Mucosa of descending colon (tissue), 3 donors: ENCODE measurements around the gene SHANK1. TPM values are rescaled to one million over a fixed set of nuclear protein-coding genes. Genes with fewer than 3 reads are reported as not detected.

Experiments used
- ATAC-seq: fragments of 200-7000 bp; cut with Tn5 transposase; one replicate; pipeline ENCODE4 v1.9.1; 2020; ENCODE audit warnings: mild to moderate bottlenecking, moderate library complexity
- DNase-seq, 3 donors: peaks; one replicate each; pipeline ENCODE4 v3.0.0-alpha.2; 2020
- H3K36me3 ChIP-seq: fragments of 200-600 bp; one replicate; pipeline ENCODE4 v1.8.0; 2021; ENCODE audit warnings: low read depth, mild to moderate bottlenecking
- H3K4me1 ChIP-seq: fragments of 200-600 bp; one replicate; pipeline ENCODE4 v1.8.0; 2021; ENCODE audit warnings: low read depth, mild to moderate bottlenecking
- H3K4me3 ChIP-seq: fragments of 200-600 bp; one replicate; pipeline ENCODE4 v1.8.0; 2021; ENCODE audit warnings: mild to moderate bottlenecking
- H3K9me3 ChIP-seq: fragments of 200-600 bp; one replicate; pipeline ENCODE4 v1.8.0; 2021; ENCODE audit warnings: mild to moderate bottlenecking
- intact Hi-C, 2 donors: fragments of 100-400 bp; cut with DNase I in 1 of 2; cut with micrococcal nuclease in 1 of 2; formaldehyde crosslinking; loops; one replicate each; pipeline versions ENCODE4 v1.11.0 to v1.11.1; 2022; cut with DNase I, micrococcal nuclease
- total RNA-seq, 3 donors: library from RNA; stranded (reverse); fragmentation: NEBNext Ultra II Directional in 2 of 3; extraction: Animal tissue kit (Norgen Biotek cat#: 25700) in 2 of 3; gene quantifications; one replicate each; pipeline versions ENCODE4 v1.2.1 to v1.2.4, GENCODE V29; 2021 to 2023
- TF ChIP-seq, protein P1 (sequence below): fragments of 200-600 bp; IDR thresholded peaks from one replicate; pipeline ENCODE4 v1.8.0; 2022; ENCODE audit warnings: antibody characterized with exemption, mild to moderate bottlenecking
- donor health status: DM: no; HTN: no; CAD: no; lungs with moderate emphysema.
- donor health status: DM: no; HTN: no; CAD: no.
- donor health status: DM: no; HTN: yes; CAD: no.

Gene SHANK1
- total RNA-seq, 3 donors from 2014 or later = 0.55 to 1.1 TPM; not detected in 1

DNA sequence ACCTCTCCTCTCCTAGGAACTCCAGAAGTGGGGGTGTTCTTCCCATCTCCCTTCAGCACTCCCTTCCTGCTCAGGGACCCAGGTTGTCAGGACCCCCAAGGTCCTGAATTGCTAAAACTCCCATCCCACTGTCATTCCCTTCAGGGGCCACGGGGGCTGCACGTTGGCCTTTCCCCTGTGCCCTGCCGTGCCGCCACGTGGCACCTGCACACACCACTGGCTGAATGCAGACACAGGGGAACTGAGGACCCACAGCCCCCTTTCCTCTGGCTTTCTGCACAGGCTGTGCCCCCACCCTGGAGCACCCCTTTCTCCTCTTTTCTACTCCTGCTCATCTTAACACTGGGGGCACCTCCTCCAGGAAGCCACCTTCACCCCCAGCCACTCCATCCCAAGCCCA is 9.0 kb downstream of the SHANK1 start:
- TF ChIP-seq, protein P1, sequence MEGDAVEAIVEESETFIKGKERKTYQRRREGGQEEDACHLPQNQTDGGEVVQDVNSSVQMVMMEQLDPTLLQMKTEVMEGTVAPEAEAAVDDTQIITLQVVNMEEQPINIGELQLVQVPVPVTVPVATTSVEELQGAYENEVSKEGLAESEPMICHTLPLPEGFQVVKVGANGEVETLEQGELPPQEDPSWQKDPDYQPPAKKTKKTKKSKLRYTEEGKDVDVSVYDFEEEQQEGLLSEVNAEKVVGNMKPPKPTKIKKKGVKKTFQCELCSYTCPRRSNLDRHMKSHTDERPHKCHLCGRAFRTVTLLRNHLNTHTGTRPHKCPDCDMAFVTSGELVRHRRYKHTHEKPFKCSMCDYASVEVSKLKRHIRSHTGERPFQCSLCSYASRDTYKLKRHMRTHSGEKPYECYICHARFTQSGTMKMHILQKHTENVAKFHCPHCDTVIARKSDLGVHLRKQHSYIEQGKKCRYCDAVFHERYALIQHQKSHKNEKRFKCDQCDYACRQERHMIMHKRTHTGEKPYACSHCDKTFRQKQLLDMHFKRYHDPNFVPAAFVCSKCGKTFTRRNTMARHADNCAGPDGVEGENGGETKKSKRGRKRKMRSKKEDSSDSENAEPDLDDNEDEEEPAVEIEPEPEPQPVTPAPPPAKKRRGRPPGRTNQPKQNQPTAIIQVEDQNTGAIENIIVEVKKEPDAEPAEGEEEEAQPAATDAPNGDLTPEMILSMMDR = no peak
- DNase-seq = no peak
- Histone ChIP-seq H3K4me3 (no peak overlapping the region), H3K4me1 (no peaks in the 10 kb centered on the region), H3K36me3 (no peaks in the 10 kb centered on the region), H3K9me3 (no peaks in the 10 kb centered on the region)
- no peak for ATAC-seq
- intact Hi-C loops = no loop called here

DNA sequence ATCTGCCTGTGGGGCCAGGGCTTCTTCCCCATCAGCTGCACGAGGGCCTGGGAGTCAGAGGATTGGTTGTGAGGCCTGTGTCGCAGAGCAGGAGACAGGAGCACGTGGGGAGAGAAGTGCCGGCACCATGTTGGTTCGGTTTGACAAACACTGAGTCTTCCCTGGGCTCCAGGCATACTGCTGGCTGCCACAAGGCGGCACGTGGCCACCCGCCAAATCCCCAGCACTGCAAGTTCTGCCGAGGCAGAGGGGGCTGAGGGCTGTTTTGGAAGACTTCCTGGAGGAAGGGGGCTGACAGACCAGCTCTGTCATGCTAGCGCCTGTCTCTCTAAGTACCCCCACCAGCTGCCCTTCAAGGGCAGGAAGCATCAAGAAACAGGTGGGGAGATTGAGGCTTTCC is 9.5 kb downstream of the SHANK1 start:
- Histone ChIP-seq H3K4me1 (no peaks in the 10 kb centered on the region), H3K9me3 (no peaks in the 10 kb centered on the region), H3K36me3 (no peaks in the 10 kb centered on the region), H3K4me3 (no peak overlapping the region)
- intact Hi-C loops = no loop called here
- TF ChIP-seq, protein P1 = no peak
- DNase-seq (no peak), ATAC-seq (no peak)

DNA sequence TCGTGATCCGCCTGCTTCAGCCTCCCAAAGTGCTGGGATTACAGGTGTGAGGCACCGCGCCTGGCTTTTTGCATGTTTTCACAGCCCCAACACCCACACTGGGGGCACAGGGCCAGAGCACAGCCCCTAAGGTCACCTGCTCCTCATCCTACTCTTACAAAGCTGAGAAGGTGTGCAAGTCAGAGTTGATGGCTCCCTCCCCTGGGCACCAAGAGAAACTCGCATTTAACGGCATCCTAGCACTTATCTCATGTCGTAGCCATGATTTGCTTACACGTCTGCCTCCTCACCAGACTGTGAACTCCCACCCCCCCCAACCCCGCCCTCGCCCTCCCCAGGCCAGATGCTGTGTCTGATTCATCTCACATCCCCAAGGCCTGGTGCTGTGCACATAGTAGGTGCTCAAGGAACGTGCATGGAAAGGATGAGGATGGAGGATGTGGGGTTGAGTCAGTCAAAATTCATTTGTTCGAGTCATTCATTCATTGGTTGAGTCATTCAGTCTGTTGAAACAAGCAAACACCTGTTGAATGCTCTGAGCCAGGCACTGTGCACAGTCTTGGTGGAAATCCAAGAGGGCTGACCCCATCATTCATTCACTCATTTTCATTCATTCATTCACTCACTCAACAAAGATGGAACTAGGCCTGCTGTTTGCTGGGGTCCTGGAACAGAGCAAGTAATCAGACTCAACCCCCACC is 11.3 kb downstream of the SHANK1 start:
- Histone ChIP-seq H3K36me3 (no peaks in the 10 kb centered on the region), H3K9me3 (no peaks in the 10 kb centered on the region), H3K4me3 (no peak overlapping the region), H3K4me1 (no peaks in the 10 kb centered on the region)
- TF ChIP-seq, protein P1 = no peak
- ATAC-seq = no peak
- DNase-seq = no peak
- intact Hi-C loops = no loop called here

DNA sequence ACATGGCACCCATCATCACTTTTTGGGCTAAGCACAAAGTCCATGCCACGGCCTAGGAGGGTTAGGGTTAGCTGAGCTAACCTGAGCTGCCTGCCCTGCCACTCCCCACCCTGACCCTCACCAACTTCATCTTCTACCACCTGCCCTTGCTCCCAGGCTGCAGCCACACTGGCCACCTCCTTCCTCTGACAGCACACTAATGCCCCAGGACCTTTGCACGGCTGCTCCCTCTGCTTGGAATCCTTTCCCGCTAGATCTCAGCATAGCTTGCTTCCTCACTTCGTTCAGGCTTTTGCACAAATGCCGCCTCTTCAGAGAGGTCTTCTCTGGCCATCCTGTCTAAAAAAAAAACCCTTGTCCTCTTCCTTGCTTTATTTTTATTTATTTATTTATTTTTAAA is 13.2 kb downstream of the SHANK1 start:
- TF ChIP-seq, protein P1 = no peak
- no peaks in the 10 kb centered on the region for H3K9me3 ChIP-seq
- H3K4me3 ChIP-seq = no peak overlapping the region
- no peaks in the 10 kb centered on the region for H3K36me3 ChIP-seq
- intact Hi-C loops = no loop called here
- ATAC-seq (no peak), DNase-seq (no peak)
- no peaks in the 10 kb centered on the region for H3K4me1 ChIP-seq

DNA sequence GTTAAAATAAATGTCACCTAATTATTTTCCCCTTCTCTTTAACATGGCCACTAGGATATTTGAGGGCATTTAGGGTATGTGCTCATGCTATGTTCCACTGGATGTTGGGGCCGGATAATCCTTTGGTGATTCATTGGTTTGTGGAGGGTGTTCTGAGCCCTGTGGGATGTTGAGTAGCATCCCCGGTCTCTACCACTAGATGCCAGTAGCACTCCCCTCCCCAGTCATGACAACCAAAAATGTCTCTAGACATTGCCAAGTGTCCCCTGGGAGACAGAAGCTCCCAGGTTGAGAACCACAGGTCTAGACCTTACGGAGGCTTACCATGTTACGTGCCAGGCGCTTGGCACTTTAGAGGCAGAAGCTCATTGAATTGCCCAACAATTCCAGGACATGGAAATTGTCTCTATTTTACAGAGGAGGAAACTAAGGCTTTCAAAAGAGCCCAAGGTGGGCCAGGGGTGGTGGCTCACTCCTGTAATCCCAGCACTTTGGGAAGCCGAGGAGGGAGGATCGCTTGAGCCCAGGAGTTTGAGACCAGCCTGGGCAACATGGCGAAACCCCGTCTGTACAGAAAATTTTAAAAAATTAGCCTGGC is 14.1 kb downstream of the SHANK1 start:
- TF ChIP-seq, protein P1 = no peak
- ATAC-seq (peak; percentile 26), DNase-seq (no peak)
- Histone ChIP-seq H3K9me3 (no peaks in the 10 kb centered on the region), H3K4me1 (no peaks in the 10 kb centered on the region), H3K36me3 (no peaks in the 10 kb centered on the region), H3K4me3 (no peak overlapping the region)
- intact Hi-C loops = no loop called here
